Mucosa of descending colon (tissue), 3 donors: Measurements from ENCODE around the gene CCDC183. TPM values are rescaled to one million over a fixed set of nuclear protein-coding genes. Genes with fewer than 3 reads are reported as not detected.
"Not testable (repeated sequence)": the region's sequence is repeated elsewhere in the genome, so short reads cannot be mapped to it uniquely, and the experiment has no call there.

ENCODE experiments used
- ATAC-seq: fragments of 200-7000 bp; cut with Tn5 transposase; one replicate; pipeline ENCODE4 v1.9.1; 2020; ENCODE audit warnings: mild to moderate bottlenecking, moderate library complexity
- DNase-seq, 3 donors: peaks; one replicate each; pipeline ENCODE4 v3.0.0-alpha.2; 2020
- H3K36me3 ChIP-seq: fragments of 200-600 bp; one replicate; pipeline ENCODE4 v1.8.0; 2021; ENCODE audit warnings: low read depth, mild to moderate bottlenecking
- H3K4me1 ChIP-seq: fragments of 200-600 bp; one replicate; pipeline ENCODE4 v1.8.0; 2021; ENCODE audit warnings: low read depth, mild to moderate bottlenecking
- H3K4me3 ChIP-seq: fragments of 200-600 bp; one replicate; pipeline ENCODE4 v1.8.0; 2021; ENCODE audit warnings: mild to moderate bottlenecking
- H3K9me3 ChIP-seq: fragments of 200-600 bp; one replicate; pipeline ENCODE4 v1.8.0; 2021; ENCODE audit warnings: mild to moderate bottlenecking
- intact Hi-C, 2 donors: fragments of 100-400 bp; cut with DNase I in 1 of 2; cut with micrococcal nuclease in 1 of 2; formaldehyde crosslinking; loops; one replicate each; pipeline versions ENCODE4 v1.11.0 to v1.11.1; 2022; cut with DNase I, micrococcal nuclease
- total RNA-seq, 3 donors: library from RNA; stranded (reverse); fragmentation: NEBNext Ultra II Directional in 2 of 3; extraction: Animal tissue kit (Norgen Biotek cat#: 25700) in 2 of 3; gene quantifications; one replicate each; pipeline versions ENCODE4 v1.2.1 to v1.2.4, GENCODE V29; 2021 to 2023
- TF ChIP-seq, protein P1 (sequence below): fragments of 200-600 bp; IDR thresholded peaks from one replicate; pipeline ENCODE4 v1.8.0; 2022; ENCODE audit warnings: antibody characterized with exemption, mild to moderate bottlenecking
- donor health status: DM: no; HTN: no; CAD: no; lungs with moderate emphysema.
- donor health status: DM: no; HTN: no; CAD: no.
- donor health status: DM: no; HTN: yes; CAD: no.

Gene CCDC183
- total RNA-seq, 3 donors from 2014 or later: 4.0 to 38.0 (median 7.0) TPM

DNA sequence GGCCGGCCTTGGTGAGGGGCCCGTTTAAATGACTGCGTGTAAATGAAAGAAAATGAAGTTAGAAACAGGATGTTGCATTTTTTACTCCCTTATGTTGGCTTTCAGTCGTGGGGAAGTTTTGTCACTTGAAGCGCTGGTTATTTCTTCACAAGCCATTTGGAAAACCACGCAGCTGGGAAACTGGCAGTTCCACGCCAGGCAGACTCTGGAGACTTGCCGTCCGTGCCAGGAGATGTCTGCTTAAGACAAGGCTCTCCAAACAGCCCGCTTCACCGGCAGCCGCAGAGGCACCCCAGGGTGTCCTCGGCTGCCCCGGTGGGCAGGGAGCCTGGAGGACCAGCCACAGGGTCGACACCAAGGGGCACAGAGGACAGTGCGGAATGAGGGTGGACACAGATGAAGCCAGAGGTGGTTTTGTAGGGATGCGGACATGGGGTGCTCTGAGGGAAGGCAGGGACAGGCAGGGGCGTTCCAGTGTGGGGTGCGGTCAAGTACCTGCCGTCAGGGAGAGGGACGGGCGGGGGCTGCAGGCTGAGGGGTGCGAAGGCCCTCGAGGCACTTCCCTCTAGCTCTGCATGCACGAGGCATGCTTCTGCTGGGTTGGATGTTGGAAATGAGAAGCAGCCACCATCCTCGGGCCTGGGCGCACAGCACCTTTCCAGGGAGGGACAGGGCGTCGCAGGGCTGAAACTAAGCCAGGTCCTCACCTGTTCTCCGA lies 35.0 kb downstream of the CCDC183 start:
- Histone ChIP-seq H3K4me3 (no peak overlapping the region), H3K4me1 (no peaks in the 10 kb centered on the region), H3K36me3 (no peaks in the 10 kb centered on the region), H3K9me3 (no peaks in the 10 kb centered on the region)
- TF ChIP-seq, protein P1, sequence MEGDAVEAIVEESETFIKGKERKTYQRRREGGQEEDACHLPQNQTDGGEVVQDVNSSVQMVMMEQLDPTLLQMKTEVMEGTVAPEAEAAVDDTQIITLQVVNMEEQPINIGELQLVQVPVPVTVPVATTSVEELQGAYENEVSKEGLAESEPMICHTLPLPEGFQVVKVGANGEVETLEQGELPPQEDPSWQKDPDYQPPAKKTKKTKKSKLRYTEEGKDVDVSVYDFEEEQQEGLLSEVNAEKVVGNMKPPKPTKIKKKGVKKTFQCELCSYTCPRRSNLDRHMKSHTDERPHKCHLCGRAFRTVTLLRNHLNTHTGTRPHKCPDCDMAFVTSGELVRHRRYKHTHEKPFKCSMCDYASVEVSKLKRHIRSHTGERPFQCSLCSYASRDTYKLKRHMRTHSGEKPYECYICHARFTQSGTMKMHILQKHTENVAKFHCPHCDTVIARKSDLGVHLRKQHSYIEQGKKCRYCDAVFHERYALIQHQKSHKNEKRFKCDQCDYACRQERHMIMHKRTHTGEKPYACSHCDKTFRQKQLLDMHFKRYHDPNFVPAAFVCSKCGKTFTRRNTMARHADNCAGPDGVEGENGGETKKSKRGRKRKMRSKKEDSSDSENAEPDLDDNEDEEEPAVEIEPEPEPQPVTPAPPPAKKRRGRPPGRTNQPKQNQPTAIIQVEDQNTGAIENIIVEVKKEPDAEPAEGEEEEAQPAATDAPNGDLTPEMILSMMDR: no peak
- ATAC-seq: no peak
- intact Hi-C loops: no loop called here
- DNase-seq: no peak

DNA sequence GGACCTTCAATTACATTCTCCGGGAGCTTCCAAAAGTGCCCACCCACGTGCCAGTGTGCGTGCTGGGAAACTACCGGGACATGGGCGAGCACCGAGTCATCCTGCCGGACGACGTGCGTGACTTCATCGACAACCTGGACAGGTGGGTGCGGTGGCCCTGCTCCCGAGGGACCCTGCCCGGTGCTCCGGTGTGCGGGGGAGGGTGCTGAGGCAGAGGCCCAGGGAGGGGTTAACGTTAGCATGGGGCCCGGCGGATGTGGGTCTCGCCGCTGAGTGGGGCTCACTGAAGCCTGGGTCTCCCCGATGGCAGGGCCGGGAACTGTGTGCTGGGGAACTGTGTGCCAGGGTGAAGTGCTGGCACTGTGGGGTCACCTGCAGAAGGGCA lies 35.6 kb downstream of the CCDC183 start:
- no peak for ATAC-seq
- no peaks in the 10 kb centered on the region for H3K36me3 ChIP-seq
- H3K4me1 ChIP-seq: no peaks in the 10 kb centered on the region
- intact Hi-C loops: no loop called here
- TF ChIP-seq, protein P1: no peak
- H3K9me3 ChIP-seq: no peaks in the 10 kb centered on the region
- H3K4me3 ChIP-seq: no peak overlapping the region
- DNase-seq: no peak

DNA sequence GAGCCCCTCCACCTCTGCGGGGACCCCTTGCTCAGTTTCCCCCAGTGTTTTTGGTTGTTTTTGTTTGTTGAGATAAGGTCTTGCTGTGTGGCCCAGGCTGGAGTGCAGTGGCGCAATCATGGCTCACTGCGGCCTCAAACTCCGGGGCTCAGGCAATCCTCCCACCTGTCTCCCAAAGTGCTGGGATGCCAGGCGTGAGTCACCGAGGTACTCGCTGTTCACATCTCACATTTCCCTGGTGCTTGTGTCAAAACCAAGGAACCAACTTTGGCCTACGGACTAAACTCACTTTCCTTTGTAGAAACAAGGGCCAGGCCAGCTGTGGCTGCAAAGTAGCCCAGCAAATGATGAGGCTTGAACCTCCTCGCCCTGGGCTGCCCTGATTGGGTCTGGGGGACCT lies 36.4 kb downstream of the CCDC183 start:
- TF ChIP-seq, protein P1: no peak
- intact Hi-C loops: no loop called here
- no peaks in the 10 kb centered on the region for H3K9me3 ChIP-seq
- H3K36me3 ChIP-seq: no peaks in the 10 kb centered on the region
- ATAC-seq: no peak
- no peak overlapping the region for H3K4me3 ChIP-seq
- DNase-seq: no peak
- no peaks in the 10 kb centered on the region for H3K4me1 ChIP-seq

GRCh38 chr9:136833381-136834048 lies 37.4 kb downstream of the CCDC183 start:
- H3K4me3 ChIP-seq, DNase-seq, H3K4me1 ChIP-seq, ATAC-seq, H3K36me3 ChIP-seq, intact Hi-C loops, H3K9me3 ChIP-seq: not testable (repeated sequence)

DNA sequence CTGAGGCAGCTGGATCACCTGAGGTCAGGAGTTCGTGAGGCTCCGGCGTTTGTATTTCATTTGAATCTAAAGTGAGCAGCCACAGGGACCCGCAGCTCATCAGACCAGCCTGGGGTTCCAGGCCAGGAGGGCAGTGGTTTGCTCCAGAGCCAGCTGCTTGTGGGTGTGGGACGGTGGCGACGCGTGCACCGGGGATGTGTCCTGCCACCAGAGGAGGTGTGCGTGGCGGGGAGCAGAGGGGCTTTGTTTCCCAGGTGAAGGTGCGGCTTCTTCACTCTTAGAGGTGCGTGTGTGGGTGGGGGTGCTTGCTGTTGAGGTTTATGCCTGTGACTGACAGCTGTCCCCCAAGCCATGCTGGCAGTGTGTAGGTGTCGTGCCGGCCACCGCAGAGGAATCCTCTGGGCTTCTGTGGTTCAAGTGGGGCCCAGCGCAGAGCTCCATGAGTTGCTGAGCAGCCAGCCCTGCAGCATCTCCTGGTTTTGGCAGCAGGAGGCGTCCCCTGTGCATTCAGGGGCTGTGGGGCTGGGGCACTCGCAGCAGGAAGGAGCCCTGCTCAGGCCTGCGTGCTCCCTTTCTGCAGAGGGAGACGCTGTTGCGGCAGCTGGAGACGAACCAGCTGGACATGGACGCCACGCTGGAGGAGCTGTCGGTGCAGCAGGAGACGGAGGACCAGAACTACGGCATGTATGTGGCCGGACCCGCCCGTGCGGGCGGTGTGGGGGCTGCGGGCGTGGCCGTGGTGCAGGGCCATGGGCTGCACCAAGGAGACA lies 39.2 kb downstream of the CCDC183 start:
- Histone ChIP-seq H3K9me3 (no peaks in the 10 kb centered on the region), H3K4me1 (peaks cover 6% of the 10 kb centered on the region), H3K36me3 (no peaks in the 10 kb centered on the region), H3K4me3 (no peak overlapping the region)
- peak in 2 of 3 donors; percentile 23 to 34 for DNase-seq
- ATAC-seq: no peak
- intact Hi-C loops: no loop called here
- TF ChIP-seq, protein P1: no peak
